GM19240 (cell line): Measurements from ENCODE around the gene ACOT11.
"Not testable (repeated sequence)": the region's sequence is repeated elsewhere in the genome, so short reads cannot be mapped to it uniquely, and the experiment has no call there.

Experiments
- DNase-seq: peaks from one replicate; pipeline ENCODE4 v3.0.0; 2011; ENCODE audit warnings: low spot score; ENCODE audit not compliant: insufficient read length

Gene ACOT11

GRCh38 chr1:54608566-54609230, 60.7 kb downstream of the ACOT11 start:
- DNase-seq: no peak

GRCh38 chr1:54609301-54609921, 61.4 kb downstream of the ACOT11 start:
- no peak for DNase-seq

- no peak for DNase-seq
These were observed 62.0 kb downstream of the ACOT11 start for GRCh38 chr1:54610048-54610447.

GRCh38 chr1:54610601-54611580, 62.9 kb downstream of the ACOT11 start:
- DNase-seq: no peak

DNA sequence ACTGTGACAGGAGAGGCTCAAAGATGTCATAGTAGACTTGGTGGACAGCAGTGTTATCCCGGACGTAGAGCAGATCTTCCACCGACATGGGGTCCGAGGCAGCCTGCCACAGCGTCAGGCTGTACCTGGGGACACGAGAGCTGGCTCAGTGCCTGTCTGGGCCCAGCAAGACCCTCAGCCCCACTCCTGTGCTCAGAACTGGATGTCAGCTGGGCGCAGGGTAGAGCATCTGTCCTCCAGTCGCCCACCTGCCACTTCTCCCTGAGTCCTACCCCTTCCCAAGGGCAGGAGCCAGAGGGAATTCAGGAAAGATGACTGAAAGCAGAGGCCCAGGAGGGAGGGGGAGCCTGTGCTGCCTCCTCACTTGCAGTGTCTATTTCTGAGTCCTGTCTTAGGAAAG, 63.6 kb downstream of the ACOT11 start:
- no peak for DNase-seq

DNA sequence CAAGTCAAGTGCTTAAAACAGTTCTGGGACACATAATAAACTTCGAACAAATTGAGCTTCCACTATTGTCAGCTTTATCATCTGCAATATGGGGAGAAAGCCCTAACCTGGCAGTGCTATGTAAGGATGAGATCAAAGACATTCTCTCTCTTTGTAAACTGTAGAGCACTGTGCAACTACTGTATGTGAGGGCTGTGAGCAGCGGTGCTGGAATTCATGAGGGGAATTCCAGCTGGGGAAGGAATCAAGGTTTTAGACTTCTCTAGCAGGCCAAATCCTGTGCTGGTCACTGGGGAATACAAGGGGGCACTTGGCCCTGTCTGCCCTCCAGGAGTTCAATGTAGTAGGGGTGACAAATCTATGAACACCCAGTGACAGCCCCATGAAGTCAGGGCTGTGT, 66.0 kb downstream of the ACOT11 start:
- no peak for DNase-seq

- no peak for DNase-seq
These were observed 66.5 kb downstream of the ACOT11 start for GRCh38 chr1:54614563-54614962.

DNA sequence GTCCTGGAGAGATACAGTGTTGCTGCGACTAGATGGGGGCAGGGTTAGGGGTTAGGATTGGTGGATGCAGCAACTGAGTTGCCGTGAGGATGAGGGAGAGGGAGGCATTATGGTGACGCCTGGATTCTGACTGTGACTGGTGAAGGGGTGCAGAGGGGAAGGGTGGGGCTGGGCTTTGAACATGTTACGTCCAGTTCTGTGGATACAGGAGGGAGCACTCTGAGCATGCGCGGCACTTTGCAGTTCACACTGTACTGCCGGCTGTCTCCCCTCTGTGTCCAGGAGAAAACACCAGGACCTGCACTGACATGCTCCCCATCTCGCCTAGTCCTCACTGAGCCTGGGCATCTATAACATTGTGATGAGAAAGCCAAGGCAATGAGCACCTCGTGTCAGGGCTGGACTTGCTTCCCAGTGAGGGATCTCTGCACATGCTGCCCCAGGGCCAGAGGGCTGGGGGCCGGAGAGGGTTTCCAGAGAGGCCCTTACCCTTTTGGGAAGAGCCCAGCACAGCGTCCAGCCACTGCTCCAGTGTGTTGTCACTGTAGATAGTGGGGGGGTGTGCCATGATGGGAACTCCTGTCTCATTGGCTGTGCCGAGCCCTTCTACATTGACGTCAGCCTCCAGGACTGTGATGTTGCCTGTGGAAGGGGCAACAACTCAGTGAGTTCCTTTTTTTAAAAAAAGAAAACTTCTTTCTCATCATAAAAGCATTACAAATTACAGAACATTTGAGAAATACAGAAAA, 67.7 kb downstream of the ACOT11 start:
- DNase-seq: no peak

DNA sequence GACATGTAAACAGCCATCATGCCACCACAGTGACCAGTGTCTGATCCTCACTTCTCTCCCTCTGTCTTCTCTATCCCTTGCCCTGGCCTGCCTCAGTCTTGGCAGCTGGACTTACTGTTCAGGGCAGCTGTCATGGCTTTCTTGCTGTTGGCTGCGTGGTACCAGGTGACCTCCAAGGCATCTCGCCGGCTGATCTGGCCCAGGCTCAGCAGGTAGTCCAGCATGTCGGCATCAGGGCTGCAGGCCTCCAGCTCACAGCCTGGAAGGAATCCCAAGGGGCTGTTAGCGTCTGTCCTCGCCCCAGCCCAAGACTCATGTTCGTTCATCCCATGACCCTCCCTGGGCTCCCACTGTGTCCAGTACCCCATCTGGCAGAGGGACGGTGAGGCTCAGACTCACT, 71.7 kb downstream of the ACOT11 start:
- DNase-seq: no peak

DNA sequence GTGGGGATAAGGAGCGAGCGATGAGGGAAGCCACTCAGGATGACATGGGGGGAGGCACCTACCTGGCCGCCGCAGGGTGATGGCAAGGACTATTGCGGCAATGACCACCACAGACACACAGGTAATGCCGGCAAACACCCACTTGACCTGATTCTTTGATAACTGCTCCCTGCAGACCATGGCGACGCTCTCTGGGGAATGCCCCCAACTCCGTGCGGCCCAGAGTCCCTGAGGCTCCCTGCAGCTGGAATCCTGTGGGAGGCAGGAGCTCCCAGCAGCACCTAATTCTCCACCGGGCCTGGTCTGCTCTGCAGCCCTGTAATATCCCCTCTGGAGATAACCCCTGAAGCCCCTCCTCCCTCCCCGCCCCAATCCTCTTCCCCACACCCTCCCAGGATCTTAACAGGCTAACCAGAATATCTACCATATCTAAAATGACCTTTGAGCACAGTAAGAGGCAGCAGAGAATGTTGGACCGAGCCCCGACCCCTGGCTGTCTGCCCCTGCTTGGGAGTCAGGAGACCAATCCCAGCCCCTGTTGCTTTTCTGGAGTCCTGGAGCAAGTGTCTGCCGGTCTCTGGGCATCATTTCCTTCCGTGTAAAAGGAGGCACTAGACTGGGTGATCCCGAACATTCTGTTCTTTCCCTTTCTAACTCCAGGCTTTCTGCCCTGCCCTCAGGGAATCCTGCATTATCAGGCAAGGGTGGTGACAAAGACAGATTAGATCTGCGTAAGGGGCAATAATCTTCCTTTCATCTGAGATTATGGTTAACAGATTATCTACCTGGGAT, 75.4 kb downstream of the ACOT11 start, which contains the start of gene FAM151A:
Gene FAM151A (minus strand): TSS at position 310 of the 792 bp plus-strand sequence. CDS start 130 bp downstream, at position 180.
- no peak for DNase-seq

DNA sequence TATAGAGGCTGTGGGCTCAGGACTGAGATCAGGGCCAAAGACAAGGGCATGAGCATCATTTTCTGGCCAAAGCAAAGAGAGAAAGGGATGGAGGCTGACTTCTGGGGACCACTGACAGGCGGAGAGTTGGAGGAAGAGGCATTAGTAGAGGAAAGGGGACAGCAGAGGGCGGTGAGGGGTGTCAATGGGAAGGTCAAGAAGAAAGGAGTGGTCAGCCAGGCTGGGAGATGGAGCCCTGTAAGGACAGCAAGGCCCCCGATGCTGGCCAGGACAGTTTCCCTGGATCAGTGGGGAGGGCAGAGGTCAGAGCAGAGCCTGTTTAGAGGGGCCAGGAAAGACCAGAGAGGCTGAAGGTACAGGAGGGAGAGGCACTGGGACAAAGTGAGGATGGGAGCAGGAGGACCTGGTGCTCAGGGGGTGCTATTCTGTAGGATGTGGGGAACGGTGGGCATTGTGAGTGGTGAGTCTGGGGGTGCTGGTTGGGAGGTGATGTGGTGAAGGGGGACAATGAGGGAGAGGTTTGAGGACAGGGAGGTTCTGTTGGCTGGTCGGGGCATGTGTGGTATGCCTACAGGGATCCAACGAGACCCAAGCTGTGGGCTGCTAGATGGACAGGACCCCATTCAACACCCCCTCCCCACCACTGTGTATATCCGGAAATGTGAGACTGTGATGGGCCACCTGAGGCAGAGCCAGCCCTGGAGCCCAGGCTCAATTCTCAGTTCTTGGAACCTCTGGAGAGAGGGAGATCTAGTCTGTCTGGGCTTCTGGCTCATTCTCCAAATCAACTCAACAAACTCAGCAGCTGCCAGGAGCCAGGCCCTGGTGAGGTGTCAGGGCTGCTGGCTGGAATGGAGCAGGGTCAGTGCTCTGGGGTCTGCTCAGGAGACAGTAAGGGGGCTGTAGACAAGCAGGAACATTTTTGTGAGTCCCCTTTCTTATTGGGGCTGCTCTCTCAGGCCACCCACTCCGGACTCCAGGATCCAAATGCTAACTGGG, 76.7 kb downstream of the ACOT11 start:
- DNase-seq: no peak

DNA sequence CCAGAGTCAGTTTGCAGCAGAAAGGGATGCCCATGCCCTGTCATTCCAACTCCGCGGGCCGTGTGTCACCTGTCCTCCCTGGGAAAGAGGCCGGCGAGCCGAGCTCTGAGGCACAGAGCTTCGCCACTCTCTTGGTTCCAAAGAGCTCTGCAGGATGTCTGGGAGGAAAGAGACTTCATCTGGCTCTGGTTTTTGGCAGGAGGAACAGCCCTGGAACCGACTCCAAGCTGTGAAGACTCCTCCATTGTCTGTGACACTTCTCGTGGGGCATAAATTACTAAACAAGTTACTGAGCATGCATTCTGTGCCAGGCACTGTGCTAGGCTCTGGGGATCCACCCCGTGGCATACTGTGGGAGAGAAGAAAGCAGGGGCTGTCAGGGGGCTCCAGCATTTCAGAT, 79.2 kb downstream of the ACOT11 start:
- DNase-seq: no peak

DNA sequence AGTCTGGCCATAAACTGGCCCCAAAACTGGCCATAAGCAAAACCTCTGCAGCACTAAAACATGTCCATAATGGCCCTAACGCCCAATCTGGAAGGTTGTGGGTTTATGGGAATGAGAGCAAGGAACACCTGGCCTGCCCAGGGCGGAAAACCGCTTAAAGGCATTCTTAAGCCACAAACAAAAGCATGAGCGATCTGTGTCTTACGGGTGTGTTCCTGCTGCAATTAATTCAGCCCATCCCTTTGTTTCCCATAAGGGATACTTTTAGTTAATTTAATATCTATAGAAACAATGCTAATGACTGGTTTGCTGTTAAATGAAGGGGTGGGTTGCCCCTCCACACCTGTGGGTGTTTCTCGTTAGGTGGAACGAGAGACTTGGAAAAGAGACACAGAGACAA, 87.8 kb downstream of the ACOT11 start:
- DNase-seq: not testable (repeated sequence)

- DNase-seq: not testable (repeated sequence)
These were observed 88.7 kb downstream of the ACOT11 start for GRCh38 chr1:54636461-54637446.

DNA sequence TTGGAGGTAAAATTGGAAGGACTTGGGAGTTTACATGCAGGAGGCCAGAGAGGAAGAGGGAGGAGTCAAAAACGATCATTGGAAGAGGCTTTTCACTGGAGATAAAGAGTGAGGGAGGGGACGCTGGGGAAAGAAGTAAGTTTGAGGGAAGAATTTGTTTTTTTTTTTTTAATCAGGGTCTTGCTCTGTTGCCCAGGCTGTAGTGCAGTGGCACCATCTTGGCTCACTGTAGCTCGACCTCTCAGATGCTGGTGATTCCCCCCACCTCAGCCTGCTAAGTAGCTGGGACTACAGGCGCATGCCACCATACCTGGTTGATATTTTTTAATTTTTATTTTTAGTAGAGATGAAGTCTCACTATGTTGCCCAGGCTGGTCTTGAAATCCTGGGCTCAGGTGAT, 92.3 kb downstream of the ACOT11 start:
- DNase-seq: no peak

DNA sequence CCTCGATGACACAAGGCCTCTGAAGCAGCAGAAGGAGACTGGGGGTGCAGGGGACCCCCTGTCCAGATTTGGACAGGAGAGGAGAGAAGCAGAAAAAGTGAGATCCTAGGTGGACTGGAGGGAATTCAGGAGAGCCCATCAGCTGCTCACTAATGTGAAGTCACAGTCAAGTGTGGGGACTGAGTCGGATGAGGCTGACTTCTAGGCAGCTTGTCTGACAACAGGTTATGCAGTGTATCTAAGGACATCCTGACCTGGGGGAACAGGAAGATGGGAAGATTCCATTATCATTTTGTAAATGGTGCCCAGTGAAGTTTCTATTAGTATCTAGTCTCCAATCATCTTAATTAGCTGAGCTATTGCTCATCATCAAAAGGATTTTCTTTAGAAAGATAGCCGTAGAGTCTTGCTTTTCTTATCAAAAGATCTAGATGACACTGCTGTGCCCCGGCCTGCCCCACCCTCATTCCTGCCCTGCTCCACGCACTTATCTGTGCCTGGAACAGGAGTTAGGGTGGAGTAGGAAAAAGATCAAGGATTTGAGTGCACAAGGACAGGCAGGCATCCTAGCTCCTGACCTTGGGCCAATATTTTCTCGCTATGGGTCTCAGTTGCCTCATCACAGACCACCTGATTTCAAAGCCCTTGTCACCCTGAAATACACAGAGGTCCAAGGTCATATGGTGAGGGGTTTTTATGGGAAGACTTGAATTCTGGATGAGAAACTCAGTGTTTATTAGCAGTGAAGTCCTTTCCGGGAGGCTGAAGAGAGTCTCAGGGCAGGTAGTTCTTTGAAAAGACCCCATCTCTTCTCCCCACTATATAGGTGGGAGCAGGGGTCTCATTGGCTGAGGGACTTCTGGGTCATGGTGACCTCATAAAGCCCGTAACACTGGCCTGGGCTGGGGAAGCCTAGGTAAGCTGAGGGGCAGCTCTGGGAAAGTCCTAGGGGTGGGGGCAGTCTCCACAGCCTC, 93.1 kb downstream of the ACOT11 start, which contains the start of gene MROH7:
Gene MROH7 (plus strand): TSS at position 924 of the 974 bp plus-strand sequence. CDS start 11,141 bp downstream, outside the sequence.
- no peak for DNase-seq

- no peak for DNase-seq
These were observed 95.7 kb downstream of the ACOT11 start for GRCh38 chr1:54643736-54644135.
